Hematopoietic multipotent progenitor cell treated with erythropoietin and hydrocortisone succinate and interleukin-3 and kit ligand, for 4 days (in vitro differentiated cells): ENCODE measurements around the gene ENPP3.
A peak's percentile ranks its signal among the peaks of the same experiment; 100 is the strongest.

ENCODE experiments used
- DNase-seq: peaks from one replicate; pipeline ENCODE4 v3.0.0-alpha.2; 2015

ENPP3 gene

DNA sequence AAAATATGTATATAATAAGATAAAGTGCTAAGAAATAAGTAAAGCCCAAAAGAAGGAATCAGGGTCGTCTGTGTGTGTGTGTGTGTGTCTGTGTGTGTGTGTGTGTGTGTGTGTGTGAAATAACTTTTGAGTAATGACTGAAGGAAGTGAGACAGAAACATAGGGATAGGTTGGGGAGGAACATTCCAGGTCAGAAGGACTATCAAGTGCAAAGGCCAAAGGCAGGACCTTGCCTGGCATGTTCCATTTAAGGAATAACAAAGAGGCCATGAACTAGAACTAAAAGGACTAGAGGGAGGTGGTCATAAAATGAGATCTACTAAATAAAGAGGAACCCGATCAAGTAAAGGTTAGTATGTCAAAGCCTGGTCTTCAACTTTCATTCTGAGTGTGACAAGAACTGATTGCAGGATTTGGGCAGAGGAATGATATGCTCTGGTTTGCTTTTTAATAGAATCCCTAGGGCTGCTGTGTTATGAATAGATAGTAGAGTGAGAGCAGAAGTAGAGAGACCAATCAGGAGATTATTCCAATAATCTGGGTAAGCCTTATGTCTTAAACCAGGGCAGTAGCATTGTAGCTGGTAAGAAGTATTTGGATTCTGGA lies 6.9 kb downstream of the ENPP3 start:
- peak; percentile 15 for DNase-seq

- DNase-seq = no peak
Measured at GRCh38 chr6:131644921-131645320, 7.8 kb downstream of the ENPP3 start.

DNA sequence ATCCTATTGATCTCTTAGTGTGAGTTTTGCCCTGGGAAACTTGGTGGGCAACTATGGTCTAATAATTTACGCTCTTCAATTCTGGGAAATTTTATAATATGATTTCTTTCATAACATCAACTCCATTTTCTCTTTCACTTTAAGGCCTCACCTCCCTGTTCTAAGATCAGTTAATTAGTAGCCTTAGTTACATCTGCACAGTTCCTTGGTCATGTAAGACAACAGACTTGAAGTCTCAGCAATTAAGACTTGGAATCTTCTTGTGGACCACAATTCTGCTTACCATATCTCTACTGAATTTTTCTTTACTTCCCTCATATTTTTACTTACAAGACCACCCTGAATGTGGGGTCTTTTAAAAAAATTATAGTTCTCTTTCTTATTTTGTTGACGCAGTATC lies 8.7 kb downstream of the ENPP3 start:
- DNase-seq = peak; percentile 13

DNA sequence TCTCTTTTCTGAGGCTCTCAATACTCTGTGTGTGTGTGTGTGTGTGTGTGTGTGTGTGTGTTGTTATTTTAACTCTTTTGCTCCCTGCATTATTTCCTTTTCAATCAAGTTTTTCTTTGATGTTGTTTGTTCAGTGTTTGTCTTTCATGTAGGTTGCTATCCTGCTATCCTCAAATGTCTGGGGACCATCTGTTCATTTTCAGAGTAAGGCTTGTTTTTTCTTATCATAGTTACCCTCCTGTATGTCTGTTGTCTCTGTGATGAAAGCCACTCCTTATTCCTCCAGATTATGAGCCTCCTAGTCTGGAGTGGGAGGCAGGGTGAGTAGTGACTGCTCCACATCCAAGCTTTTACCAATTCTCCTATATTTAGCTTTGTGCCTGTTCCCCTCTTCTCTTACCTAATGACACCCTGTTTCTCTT lies 9.2 kb downstream of the ENPP3 start:
- peak; percentile 71 for DNase-seq

GRCh38 chr6:131651782-131652181 lies 14.7 kb downstream of the ENPP3 start:
- no peak for DNase-seq

- DNase-seq = no peak
Measured at GRCh38 chr6:131652472-131652871, 15.4 kb downstream of the ENPP3 start.

- DNase-seq = no peak
Measured at GRCh38 chr6:131654326-131654725, 17.2 kb downstream of the ENPP3 start.

- no peak for DNase-seq
Measured at GRCh38 chr6:131655387-131655786, 18.3 kb downstream of the ENPP3 start.

DNA sequence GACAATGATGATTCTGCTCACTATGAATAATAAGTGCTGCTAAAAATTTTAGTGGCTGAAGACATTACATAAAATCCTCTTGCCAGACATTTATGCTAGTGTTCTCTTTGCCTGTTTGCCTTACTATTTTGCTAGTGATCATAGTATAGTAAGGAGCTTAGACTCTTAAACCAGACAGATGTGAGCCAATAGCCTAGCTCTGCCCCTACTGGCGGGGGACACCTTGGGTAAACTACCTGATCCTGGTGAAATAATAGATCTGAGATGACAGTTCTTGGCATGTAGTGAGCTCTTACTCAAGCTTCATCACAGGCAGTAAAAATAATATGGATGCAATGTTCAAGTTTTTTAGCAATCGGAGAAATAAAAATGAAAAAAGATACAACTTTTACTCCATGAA lies 18.8 kb downstream of the ENPP3 start:
- DNase-seq = no peak

DNA sequence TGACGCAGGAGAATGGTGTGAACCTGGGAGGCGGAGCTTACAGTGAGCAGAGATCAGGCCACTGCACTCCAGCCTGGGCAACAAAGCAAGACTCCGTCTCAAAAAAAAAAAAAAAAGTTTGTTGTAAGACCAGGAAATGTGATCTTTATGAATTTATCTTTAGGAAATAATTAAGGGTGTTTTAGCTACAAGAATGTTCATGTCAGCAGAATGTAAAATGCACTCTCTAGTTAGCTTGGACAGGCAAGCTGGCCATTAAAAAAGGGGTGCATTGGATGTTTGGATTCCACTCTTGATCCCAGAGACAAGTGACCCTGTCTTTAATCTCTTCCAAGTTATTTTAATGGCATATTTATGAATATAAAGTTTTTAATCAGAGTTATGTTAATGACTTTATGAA lies 19.6 kb downstream of the ENPP3 start:
- DNase-seq = no peak

GRCh38 chr6:131657222-131657621 lies 20.1 kb downstream of the ENPP3 start:
- no peak for DNase-seq

- peak; percentile 83 for DNase-seq
Measured at GRCh38 chr6:131657630-131658111, 20.6 kb downstream of the ENPP3 start.

DNA sequence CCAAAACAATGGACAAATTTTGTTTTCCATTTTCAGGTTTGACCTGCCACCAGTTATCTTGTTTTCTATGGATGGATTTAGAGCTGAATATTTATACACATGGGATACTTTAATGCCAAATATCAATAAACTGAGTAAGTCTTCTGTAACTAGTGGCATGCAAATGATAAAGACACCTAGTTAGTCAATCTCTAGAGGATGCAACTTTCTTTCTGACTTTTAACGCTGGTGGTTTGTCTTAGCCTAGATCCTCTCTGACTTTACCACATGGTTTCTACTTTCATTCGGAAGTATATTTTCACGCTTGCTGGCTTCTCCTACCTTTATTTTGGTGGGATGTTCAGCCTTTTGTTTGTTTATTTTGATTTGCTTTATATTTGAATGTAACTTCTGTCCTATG lies 21.2 kb downstream of the ENPP3 start:
- DNase-seq = no peak

- peak; percentile 55 for DNase-seq
Measured at GRCh38 chr6:131660195-131660594, 23.1 kb downstream of the ENPP3 start.

DNA sequence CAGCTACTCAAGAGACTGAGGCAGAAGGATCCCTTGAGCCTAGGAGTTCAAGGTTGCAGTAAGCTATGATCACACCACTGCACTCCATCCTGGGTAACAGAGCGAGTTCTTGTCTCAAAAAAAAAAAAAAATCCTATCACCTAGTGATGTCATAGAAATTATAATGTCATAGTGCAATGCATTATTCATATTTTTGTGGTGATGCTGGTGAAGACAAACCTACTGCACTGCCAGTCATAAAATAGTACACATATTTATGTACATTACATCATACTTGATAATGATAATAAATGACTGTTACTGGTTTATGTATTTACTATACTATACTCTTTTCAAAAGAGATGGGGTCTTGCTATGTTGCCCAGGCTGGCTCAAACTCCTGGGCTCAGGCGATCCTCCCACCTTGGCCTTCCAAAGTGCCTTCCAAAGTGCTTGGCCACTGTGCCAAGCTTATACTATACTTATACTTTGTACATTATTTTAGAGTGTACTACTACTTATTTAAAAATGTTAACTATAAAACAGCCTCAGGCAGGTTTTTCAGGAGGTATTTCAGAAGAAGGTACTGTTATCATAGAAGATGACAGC lies 26.6 kb downstream of the ENPP3 start:
- no peak for DNase-seq

DNA sequence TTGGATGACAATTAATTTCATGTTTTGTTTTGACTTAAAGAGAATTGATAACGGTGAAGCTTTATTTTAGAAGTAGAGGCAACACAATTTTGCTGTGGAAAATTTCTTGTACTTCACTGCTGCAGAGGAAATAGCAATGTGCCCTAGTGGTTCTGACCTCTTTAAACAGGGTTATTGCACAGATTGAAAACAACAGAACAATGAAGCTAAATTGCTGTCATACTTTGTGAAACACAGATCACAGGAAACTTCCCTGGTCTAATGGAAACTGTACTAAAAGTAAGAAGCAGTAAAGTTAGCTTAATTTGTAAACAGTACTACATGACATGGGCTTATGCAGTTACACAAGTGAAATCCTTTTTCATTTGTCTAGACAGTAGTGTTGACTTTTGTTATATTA lies 32.8 kb downstream of the ENPP3 start:
- no peak for DNase-seq

DNA sequence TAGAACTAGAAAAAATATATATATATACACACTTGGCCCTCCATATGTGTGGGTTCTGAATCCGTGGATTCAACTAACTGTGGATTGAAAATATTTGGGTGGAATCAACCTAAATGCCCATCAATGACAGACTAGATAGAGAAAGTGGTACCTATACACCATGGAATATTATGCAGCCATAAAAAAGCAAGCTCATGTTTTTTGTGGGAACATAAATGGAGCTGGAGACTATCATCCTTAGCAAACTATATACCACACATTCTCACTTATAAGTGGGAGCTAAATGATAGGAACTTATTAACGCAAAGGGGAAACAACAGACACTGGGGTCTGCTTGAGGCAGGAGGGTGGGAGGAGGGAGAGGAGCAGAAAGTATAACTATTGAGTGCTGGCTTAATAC lies 36.1 kb downstream of the ENPP3 start:
- no peak for DNase-seq

GRCh38 chr6:131678442-131678841 lies 41.3 kb downstream of the ENPP3 start:
- DNase-seq = no peak

GRCh38 chr6:131680868-131681267 lies 43.8 kb downstream of the ENPP3 start:
- no peak for DNase-seq

DNA sequence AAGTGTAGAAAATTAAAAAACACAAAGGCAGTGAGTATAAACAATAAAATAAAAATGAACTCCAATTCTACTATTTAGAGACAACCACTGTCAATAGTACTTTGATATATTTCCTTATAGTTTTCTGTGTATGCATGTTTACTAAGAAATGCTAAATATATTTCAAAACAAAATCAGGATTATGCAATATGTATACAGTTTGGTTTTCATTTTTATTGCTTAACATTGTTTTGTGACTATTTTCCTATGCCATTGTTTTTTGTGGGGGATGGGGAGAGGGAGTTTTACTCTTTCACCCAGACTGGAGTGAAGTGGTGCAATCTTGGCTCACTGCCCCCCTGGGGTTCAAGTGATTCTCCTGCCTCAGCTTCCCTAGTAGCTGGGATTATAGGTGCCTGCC lies 44.5 kb downstream of the ENPP3 start:
- DNase-seq = no peak

GRCh38 chr6:131682442-131682841 lies 45.3 kb downstream of the ENPP3 start:
- no peak for DNase-seq

DNA sequence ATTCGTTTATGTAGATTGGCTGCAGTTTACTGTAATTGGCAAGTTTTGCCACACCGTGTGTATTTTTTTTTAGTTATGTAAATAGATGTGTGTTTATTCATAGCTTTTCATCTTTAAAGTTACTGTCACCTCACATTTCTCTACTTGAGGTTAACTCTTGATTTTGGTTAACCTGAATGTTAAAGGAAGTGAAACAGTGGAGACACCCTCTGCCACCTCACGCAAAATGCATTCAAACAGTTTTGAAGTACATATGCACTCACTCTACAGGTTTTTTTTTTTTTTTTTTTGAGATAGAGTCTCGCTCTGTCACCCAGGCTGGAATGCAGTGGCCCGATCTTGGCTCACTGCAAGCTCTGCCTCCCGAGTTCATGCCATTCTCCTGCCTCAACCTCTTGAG lies 46.4 kb downstream of the ENPP3 start:
- DNase-seq = no peak

DNA sequence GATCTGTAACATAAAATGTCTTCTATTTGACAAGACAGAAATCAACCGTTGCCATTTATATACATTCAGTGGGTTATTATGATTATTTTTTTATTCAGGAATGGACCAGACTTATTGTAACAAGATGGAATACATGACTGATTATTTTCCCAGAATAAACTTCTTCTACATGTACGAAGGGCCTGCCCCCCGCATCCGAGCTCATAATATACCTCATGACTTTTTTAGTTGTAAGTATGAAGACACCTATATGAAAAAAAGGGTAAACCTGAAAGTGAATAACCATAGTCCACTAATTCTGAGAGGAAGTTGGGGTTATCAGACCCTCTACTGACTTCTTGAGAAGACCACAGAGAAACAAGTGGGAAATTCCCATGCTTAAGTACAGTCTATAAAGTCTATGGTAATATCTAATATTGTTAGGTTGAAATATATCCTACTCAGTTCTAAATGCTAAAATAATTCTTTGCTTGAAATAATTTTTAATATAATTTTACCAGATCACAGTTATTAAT lies 48.2 kb downstream of the ENPP3 start:
- no peak for DNase-seq

DNA sequence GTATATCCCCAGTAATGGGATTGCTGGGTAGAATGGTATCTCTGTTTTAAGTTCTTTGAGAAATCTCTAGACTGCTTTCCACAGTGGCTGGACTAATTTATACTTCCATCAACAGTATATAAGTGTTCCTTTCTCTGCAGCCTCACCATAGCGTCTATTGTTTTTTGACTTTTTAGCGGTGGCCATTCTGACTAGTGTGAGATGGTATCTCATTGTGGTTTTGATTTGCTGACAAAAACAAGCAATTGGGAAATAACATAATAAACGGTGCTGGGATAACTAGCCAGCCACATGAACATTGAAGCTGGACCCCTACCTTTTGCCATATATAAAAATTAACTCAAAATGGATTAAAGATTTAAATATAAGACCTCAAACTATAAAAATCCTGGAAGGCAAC lies 49.9 kb downstream of the ENPP3 start:
- DNase-seq = peak; percentile 50

GRCh38 chr6:131688286-131688685 lies 51.2 kb downstream of the ENPP3 start:
- DNase-seq = no peak
